Measurements from ENCODE around the gene WFDC2. TPM values are rescaled to one million over a fixed set of nuclear protein-coding genes. Genes with fewer than 3 reads are reported as not detected.

The WFDC2 gene
- total RNA-seq, 1 experiment from 2014 or later, result not detected

DNA sequence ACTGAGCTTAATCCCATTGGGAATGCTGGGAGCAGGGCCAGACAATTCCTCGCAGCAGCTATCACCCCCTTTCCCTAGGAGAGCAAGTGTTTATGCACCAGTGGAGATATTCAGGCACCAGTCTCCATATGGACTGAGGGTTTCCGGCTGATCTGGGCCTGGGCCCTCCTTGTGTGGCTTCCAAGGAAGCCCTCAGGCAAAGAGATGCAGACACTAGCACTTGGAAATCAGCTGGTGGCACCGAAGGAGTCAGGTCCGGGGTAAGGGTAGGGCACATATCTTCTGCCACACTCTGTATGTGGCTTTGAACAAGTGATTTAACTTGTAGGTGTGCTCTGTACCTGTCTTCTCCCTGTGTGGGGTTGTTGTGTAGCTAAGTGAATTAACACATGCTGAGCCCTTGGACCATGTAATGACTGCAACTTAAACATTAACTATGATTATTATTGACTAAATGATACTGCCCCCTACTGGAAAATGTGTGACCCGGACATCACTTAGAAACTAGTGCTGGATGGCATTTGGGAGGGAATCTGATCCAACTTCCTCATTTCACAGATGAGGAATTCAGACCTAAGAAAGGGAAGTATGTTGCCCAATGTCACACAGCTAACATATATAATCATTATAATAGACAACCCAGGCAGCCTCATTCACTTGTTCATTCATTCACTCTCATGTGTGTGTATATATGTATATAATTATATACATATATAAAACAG is 19.3 kb upstream of the WFDC2 start:
- no peak overlapping the region for H3K27ac ChIP-seq (ENCODE audit: low read length)
- H3K9me2 ChIP-seq (replicated peaks; ENCODE audit: low read length), result no peaks in the 10 kb centered on the region
- no peaks in the 10 kb centered on the region for H3K36me3 ChIP-seq (ENCODE audit: low read depth, low read length)
- no peaks in the 10 kb centered on the region for H3F3A ChIP-seq (ENCODE audit: low read length, unreplicated experiment)
- ChIA-PET POLR2A (ENCODE audit: unreplicated experiment) (no interaction called here), CTCF (interaction anchor here (0.6 to 1.5 kb wide), 3 partner anchors 13 to 77 kb away, joined by 3 to 8 read pairs (median 5); no protein-coding TSS in a partner anchor)
- no peak overlapping the region for H3K4me2 ChIP-seq (ENCODE audit: low read length)
- no peaks in the 10 kb centered on the region for H3K79me2 ChIP-seq (ENCODE audit: low read length)
- no peaks in the 10 kb centered on the region for H4K20me1 ChIP-seq (ENCODE audit: low read length)
- no peaks in the 10 kb centered on the region for H3K27me3 ChIP-seq (ENCODE audit: low read length)
- peak; percentile 31 for ATAC-seq
- H3K4me3 ChIP-seq (ENCODE audit: low read length), result no peak overlapping the region
- no TSS peak for BruUV-seq (replicated peaks)
- intact Hi-C loops (cut with micrococcal nuclease), result no loop called here
- peaks cover 7% of the 10 kb centered on the region for H3K4me1 ChIP-seq (ENCODE audit: insufficient read depth, low read length)
- peak; percentile 77 for DNase-seq
- no peak overlapping the region for H2AFZ ChIP-seq (ENCODE audit: low read length)
- no peaks in the 10 kb centered on the region for H3K9me3 ChIP-seq (ENCODE audit: low read length)
- TF ChIP-seq, protein P1, sequence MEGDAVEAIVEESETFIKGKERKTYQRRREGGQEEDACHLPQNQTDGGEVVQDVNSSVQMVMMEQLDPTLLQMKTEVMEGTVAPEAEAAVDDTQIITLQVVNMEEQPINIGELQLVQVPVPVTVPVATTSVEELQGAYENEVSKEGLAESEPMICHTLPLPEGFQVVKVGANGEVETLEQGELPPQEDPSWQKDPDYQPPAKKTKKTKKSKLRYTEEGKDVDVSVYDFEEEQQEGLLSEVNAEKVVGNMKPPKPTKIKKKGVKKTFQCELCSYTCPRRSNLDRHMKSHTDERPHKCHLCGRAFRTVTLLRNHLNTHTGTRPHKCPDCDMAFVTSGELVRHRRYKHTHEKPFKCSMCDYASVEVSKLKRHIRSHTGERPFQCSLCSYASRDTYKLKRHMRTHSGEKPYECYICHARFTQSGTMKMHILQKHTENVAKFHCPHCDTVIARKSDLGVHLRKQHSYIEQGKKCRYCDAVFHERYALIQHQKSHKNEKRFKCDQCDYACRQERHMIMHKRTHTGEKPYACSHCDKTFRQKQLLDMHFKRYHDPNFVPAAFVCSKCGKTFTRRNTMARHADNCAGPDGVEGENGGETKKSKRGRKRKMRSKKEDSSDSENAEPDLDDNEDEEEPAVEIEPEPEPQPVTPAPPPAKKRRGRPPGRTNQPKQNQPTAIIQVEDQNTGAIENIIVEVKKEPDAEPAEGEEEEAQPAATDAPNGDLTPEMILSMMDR (conservative IDR thresholded peaks at IDR 0.05; ENCODE audit: low read depth, low read length), result peak; percentile 91
- no peak for TF ChIP-seq EZH2phosphoT487 (IDR thresholded peaks at IDR 0.05; ENCODE audit: borderline replicate concordance, low read length)
- no peak overlapping the region for H3K9ac ChIP-seq (ENCODE audit: low read length)

DNA sequence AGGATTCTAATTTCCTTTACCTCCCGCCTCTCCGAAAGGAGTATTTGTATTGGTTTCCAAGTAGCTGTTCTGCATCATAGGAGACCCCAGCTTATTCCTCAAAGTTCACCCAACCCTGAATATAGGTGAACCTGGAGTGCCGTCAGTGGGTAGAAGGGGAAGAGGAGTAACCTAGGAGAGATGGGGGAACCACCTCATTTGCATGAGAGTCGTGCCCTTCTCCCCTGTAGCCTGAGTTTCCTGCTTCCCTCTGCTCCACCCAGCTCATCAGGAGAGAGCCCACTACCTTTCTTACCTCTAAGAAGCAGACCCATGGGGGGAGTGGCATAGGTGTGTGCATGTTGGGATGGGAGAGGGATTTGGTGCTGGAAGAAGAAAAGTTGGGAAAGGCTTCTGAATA is 17.3 kb upstream of the WFDC2 start:
- Histone ChIP-seq H3K9ac (ENCODE audit: low read length) (no peak overlapping the region), H3K27ac (ENCODE audit: low read length) (no peak overlapping the region), H3F3A (ENCODE audit: low read length, unreplicated experiment) (no peaks in the 10 kb centered on the region), H3K4me2 (ENCODE audit: low read length) (no peak overlapping the region), H2AFZ (ENCODE audit: low read length) (no peak overlapping the region), H3K36me3 (ENCODE audit: low read depth, low read length) (no peaks in the 10 kb centered on the region), H4K20me1 (ENCODE audit: low read length) (no peaks in the 10 kb centered on the region), H3K4me3 (ENCODE audit: low read length) (no peak overlapping the region), H3K27me3 (ENCODE audit: low read length) (no peaks in the 10 kb centered on the region), H3K9me3 (ENCODE audit: low read length) (no peaks in the 10 kb centered on the region), H3K79me2 (ENCODE audit: low read length) (no peaks in the 10 kb centered on the region), H3K9me2 (replicated peaks; ENCODE audit: low read length) (no peaks in the 10 kb centered on the region), H3K4me1 (ENCODE audit: insufficient read depth, low read length) (peaks cover 7% of the 10 kb centered on the region)
- intact Hi-C loops (cut with micrococcal nuclease), result no loop called here
- no peak for TF ChIP-seq EZH2phosphoT487 (IDR thresholded peaks at IDR 0.05; ENCODE audit: borderline replicate concordance, low read length)
- no peak for TF ChIP-seq EZH2 (IDR thresholded peaks at IDR 0.05; ENCODE audit: low read length, unreplicated experiment)
- TF ChIP-seq, protein P1 (conservative IDR thresholded peaks at IDR 0.05; ENCODE audit: low read depth, low read length), result no peak
- no TSS peak for BruUV-seq (replicated peaks)
- CTCF ChIA-PET, result interaction anchor here (1.2 kb wide), 1 partner anchor 134 kb away, joined by 4 read pairs; no protein-coding TSS in a partner anchor
- no peak for DNase-seq
- ATAC-seq, result no peak
- POLR2A ChIA-PET (ENCODE audit: unreplicated experiment), result no interaction called here
